Thyroid gland (tissue), 4 donors: Measurements from ENCODE around the gene PXT1. TPM values are rescaled to one million over a fixed set of nuclear protein-coding genes. Genes with fewer than 3 reads are reported as not detected.

Experiments
- DNase-seq, 2 donors: peaks; one replicate each; pipeline ENCODE4 v3.0.0-alpha.2; 2019
- H3K27ac ChIP-seq, 3 donors: fragments of 200-600 bp; sonication (generic); 1 replicate in 2 of 3; 2 replicates in 1 of 3; pipeline ENCODE4 v1.5.1; 2016 to 2019; ENCODE audit warnings: mild to moderate bottlenecking in 1 of 3, moderate library complexity in 1 of 3
- H3K27me3 ChIP-seq: fragments of 200-600 bp; sonication (generic); one replicate; pipeline ENCODE4 v1.5.1; 2019
- H3K36me3 ChIP-seq, 2 donors: fragments of 200-600 bp; sonication (generic); one replicate each; pipeline ENCODE4 v1.5.1; 2016 to 2019
- H3K4me1 ChIP-seq, 2 donors: fragments of 200-600 bp; sonication (generic); one replicate each; pipeline ENCODE4 v1.5.1; 2017 to 2019
- H3K4me3 ChIP-seq, 3 donors: fragments of 200-600 bp; sonication (generic); replicated peaks in 1 of 3; 1 replicate in 2 of 3; 2 replicates in 1 of 3; pipeline ENCODE4 v1.5.1; 2016; ENCODE audit warnings: mild to moderate bottlenecking in 1 of 3
- H3K9me3 ChIP-seq: fragments of 200-600 bp; sonication (generic); one replicate; pipeline ENCODE4 v1.5.1; 2017
- CTCF ChIP-seq, 6 experiments: fragments of 200-600 bp in 3 of 6; fragments of 450-650 bp in 3 of 6; sonication (generic) in 3 of 6; IDR thresholded peaks; one replicate each; pipeline ENCODE4 v1.5.1; 2016 to 2019; ENCODE audit warnings: antibody characterized with exemption in 6 of 6, mild to moderate bottlenecking in 2 of 6, inconsistent platforms in 1 of 6, moderate library complexity in 1 of 6
- POLR2A ChIP-seq, 2 donors: fragments of 450-650 bp; IDR thresholded peaks; one replicate each; pipeline ENCODE4 v1.6.1; 2017; ENCODE audit warnings: antibody characterized with exemption in 2 of 2, mild to moderate bottlenecking in 2 of 2, moderate library complexity in 1 of 2
- WGBS, 2 donors: methylation state at CpG; one replicate each; pipeline ENCODE4 v1.1.5; 2017; 5-methylcytosine and 5-hydroxymethylcytosine counted together
- intact Hi-C: fragments of 100-400 bp; cut with DNase I; formaldehyde crosslinking; loops from one replicate; pipeline ENCODE4 v1.15.1; 2023
- total RNA-seq, 4 donors: library from RNA; depleted of rRNA; stranded (reverse); fragments of >200 nt; gene quantifications; one replicate each; pipeline ENCODE4 v1.2.3, GENCODE V29; 2016

The PXT1 gene
- total RNA-seq, 4 donors from 2014 or later, result not detected

DNA sequence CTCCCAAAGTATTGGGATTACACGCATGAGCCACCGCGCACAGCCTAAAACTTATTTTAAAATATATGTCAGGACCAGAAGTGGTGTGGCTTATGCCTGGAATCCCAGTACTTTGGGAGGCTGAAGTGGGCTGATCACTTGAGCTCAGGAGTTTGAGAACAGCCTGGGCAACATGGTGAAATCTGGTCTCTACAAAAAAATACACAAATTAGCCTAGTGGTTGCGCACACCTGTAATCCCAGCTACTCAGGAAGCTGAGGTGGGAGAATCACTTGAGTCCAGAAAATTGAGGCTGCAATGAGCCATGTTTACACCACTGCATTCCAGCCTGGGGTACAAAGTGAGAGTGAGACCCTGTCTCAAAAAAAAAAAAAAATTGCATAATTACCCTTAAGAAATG is 13.7 kb downstream of the PXT1 start:
- Histone ChIP-seq H3K4me1 (no peaks in the 10 kb centered on the region), H3K27me3 (no peaks in the 10 kb centered on the region), H3K27ac (no peak overlapping the region), H3K4me3 (no peak overlapping the region), H3K36me3 (no peaks in the 10 kb centered on the region), H3K9me3 (no peaks in the 10 kb centered on the region)
- WGBS, 2 donors, result 81 to 95% methylated on average over 4 of the region's 4 CpGs
- DNase-seq, result no peak
- TF ChIP-seq CTCF (IDR thresholded peaks at IDR 0.05) (peak in 3 of 6 experiments; percentile 12 to 37 (median 25)), POLR2A (IDR thresholded peaks at IDR 0.05) (no peak)
- intact Hi-C loops, result loop anchor here (10.0 kb wide), 1 partner anchor 326 kb away; no protein-coding TSS in a partner anchor

GRCh38 chr6:36426622-36427021 is 16.0 kb downstream of the PXT1 start:
- Histone ChIP-seq H3K9me3 (no peaks in the 10 kb centered on the region), H3K4me1 (peaks cover 0 to 6% of the 10 kb centered on the region in 2 donors), H3K4me3 (no peak overlapping the region), H3K27me3 (no peaks in the 10 kb centered on the region), H3K27ac (no peak overlapping the region), H3K36me3 (no peaks in the 10 kb centered on the region)
- 77 to 86% methylated on average over 3 of the region's 3 CpGs for WGBS, 2 donors
- intact Hi-C loops, result loop anchor here (10.0 kb wide), 1 partner anchor 328 kb away; no protein-coding TSS in a partner anchor
- TF ChIP-seq CTCF (IDR thresholded peaks at IDR 0.05) (no peak), POLR2A (IDR thresholded peaks at IDR 0.05) (no peak)
- DNase-seq, result no peak

- TF ChIP-seq POLR2A (IDR thresholded peaks at IDR 0.05) (peak in 1 of 2 donors; percentile 76), CTCF (IDR thresholded peaks at IDR 0.05) (peak; percentile 23 to 78 (median 66))
- Histone ChIP-seq H3K4me1 (peaks cover 0 to 6% of the 10 kb centered on the region in 2 donors), H3K27me3 (no peaks in the 10 kb centered on the region), H3K36me3 (no peaks in the 10 kb centered on the region), H3K9me3 (no peaks in the 10 kb centered on the region), H3K4me3 (peak overlapping the region in 2 of 3 donors; percentile 38 to 45), H3K27ac (peak overlapping the region; percentile 61 to 79 (median 74))
- intact Hi-C loops, result loop anchor here (10.0 kb wide), 1 partner anchor 332 kb away; no protein-coding TSS in a partner anchor
- WGBS, 2 donors, result 1% methylated on average over 20 to 45 of the region's 51 CpGs
- DNase-seq, result peak; percentile 100
Observed at GRCh38 chr6:36423101-36423824, 19.4 kb downstream of the PXT1 start.

GRCh38 chr6:36422714-36423100 is 19.9 kb downstream of the PXT1 start:
- WGBS, 2 donors, result 25% methylated on average over 4 of the region's 4 CpGs
- Histone ChIP-seq H3K4me1 (peaks cover 0 to 6% of the 10 kb centered on the region in 2 donors), H3K4me3 (peak overlapping the region in 1 of 3 donors; percentile 38), H3K27me3 (no peaks in the 10 kb centered on the region), H3K27ac (peak overlapping the region in 2 of 3 donors; percentile 74 to 77), H3K36me3 (no peaks in the 10 kb centered on the region), H3K9me3 (no peaks in the 10 kb centered on the region)
- no peak for TF ChIP-seq CTCF (IDR thresholded peaks at IDR 0.05)
- no peak for DNase-seq
- intact Hi-C loops, result loop anchor here (10.0 kb wide), 1 partner anchor 332 kb away; no protein-coding TSS in a partner anchor

- DNase-seq, result no peak
- Histone ChIP-seq H3K4me1 (peaks cover 0 to 6% of the 10 kb centered on the region in 2 donors), H3K4me3 (no peak overlapping the region), H3K27ac (no peak overlapping the region), H3K9me3 (no peaks in the 10 kb centered on the region), H3K36me3 (no peaks in the 10 kb centered on the region), H3K27me3 (no peaks in the 10 kb centered on the region)
- 82 to 85% methylated on average over 1 of the region's 1 CpG for WGBS, 2 donors
- no peak for TF ChIP-seq POLR2A (IDR thresholded peaks at IDR 0.05)
- no peak for TF ChIP-seq CTCF (IDR thresholded peaks at IDR 0.05)
- intact Hi-C loops, result no loop called here
Observed at GRCh38 chr6:36419310-36419709, 23.3 kb downstream of the PXT1 start.
